WTC11 (cell line): ENCODE data around the gene SLC38A3. TPM values are rescaled to one million over a fixed set of nuclear protein-coding genes. Genes with fewer than 3 reads are reported as not detected.

Experiments
- ATAC-seq: fragments of 200-7000 bp; cut with Tn5 transposase; 2 replicates; pipeline ENCODE4 v1.10.0; 2021; ENCODE audit warnings: mild to moderate bottlenecking, moderate library complexity
- CTCF ChIA-PET: fragments of 300-600 bp; sonication (Branson Sonifier 250); formaldehyde crosslinking; loops from one replicate; lab custom pipeline; 2021; ENCODE audit warnings: antibody characterized with exemption; lab: Charles Lee
- POLR2A ChIA-PET: fragments of 350-600 bp; sonication (Branson Sonifier 250); formaldehyde crosslinking; loops from one replicate; lab custom pipeline; 2021; ENCODE audit warnings: antibody characterized with exemption; lab: Charles Lee
- DNase-seq: peaks from one replicate; pipeline ENCODE4 v3.0.0; 2021; ENCODE audit warnings: low spot score
- H3K27ac Mint-ChIP-seq: 2 replicates; pipeline ENCODE4 v1.8.0; 2021; ENCODE audit warnings: mixed read lengths
- H3K27me3 Mint-ChIP-seq: 2 replicates; pipeline ENCODE4 v1.8.0; 2021; ENCODE audit warnings: low read depth, mild to moderate bottlenecking, moderate library complexity, mixed read lengths
- H3K36me3 Mint-ChIP-seq: 2 replicates; pipeline ENCODE4 v1.8.0; 2021; ENCODE audit warnings: mixed read lengths
- H3K4me1 Mint-ChIP-seq: 2 replicates; pipeline ENCODE4 v1.8.0; 2022; ENCODE audit warnings: mixed read lengths
- H3K4me3 Mint-ChIP-seq: 2 replicates; pipeline ENCODE4 v1.8.0; 2021; ENCODE audit warnings: mild to moderate bottlenecking, moderate library complexity, mixed read lengths
- H3K9me3 Mint-ChIP-seq: 2 replicates; pipeline ENCODE4 v1.8.0; 2021; ENCODE audit warnings: mixed read lengths
- CBFB ChIP-seq: sonication (generic); formaldehyde crosslinking; IDR thresholded peaks from 2 replicates; pipeline ENCODE4 v1.8.1; 2022; ENCODE audit warnings: mild to moderate bottlenecking, low read depth, missing genetic modification reagents
- CDX4 ChIP-seq: fragments of 250-450 bp; sonication (Bioruptor Pico); IDR thresholded peaks from 2 replicates; pipeline ENCODE4 v1.9.0; 2021; ENCODE audit warnings: moderate library complexity, mild to moderate bottlenecking, inconsistent platforms, borderline replicate concordance
- ESRRA ChIP-seq: sonication (generic); formaldehyde crosslinking; IDR thresholded peaks from 2 replicates; pipeline ENCODE4 v1.8.1; 2022; ENCODE audit warnings: mild to moderate bottlenecking, missing genetic modification reagents, borderline replicate concordance
- FOXP1 ChIP-seq: sonication (generic); formaldehyde crosslinking; IDR thresholded peaks from 2 replicates; pipeline ENCODE4 v1.8.0; 2022; ENCODE audit warnings: missing genetic modification reagents, mild to moderate bottlenecking, moderate library complexity, borderline replicate concordance
- FOXP4 ChIP-seq: sonication (generic); formaldehyde crosslinking; IDR thresholded peaks from 2 replicates; pipeline ENCODE4 v1.8.0; 2022; ENCODE audit warnings: mild to moderate bottlenecking, missing genetic modification reagents
- GABPB1 ChIP-seq: sonication (generic); formaldehyde crosslinking; IDR thresholded peaks from 2 replicates; pipeline ENCODE4 v1.8.1; 2023; ENCODE audit warnings: mild to moderate bottlenecking, missing genetic modification reagents
- HMGA2 ChIP-seq: fragments of 250-450 bp; sonication (Bioruptor Pico); IDR thresholded peaks from 2 replicates; pipeline ENCODE4 v1.4.0; 2021; ENCODE audit warnings: mild to moderate bottlenecking, moderate library complexity
- JAZF1 ChIP-seq: fragments of 250-450 bp; sonication (Bioruptor Pico); IDR thresholded peaks from 2 replicates; pipeline ENCODE4 v1.9.0; 2021; ENCODE audit warnings: moderate library complexity, mild to moderate bottlenecking, inconsistent platforms
- KAT7 ChIP-seq: sonication (generic); formaldehyde crosslinking; IDR thresholded peaks from 2 replicates; pipeline ENCODE4 v1.8.1; 2023; ENCODE audit warnings: missing genetic modification reagents, mild to moderate bottlenecking, borderline replicate concordance
- MYBL2 ChIP-seq: sonication (generic); formaldehyde crosslinking; IDR thresholded peaks from 2 replicates; pipeline ENCODE4 v1.8.1; 2023; ENCODE audit warnings: mild to moderate bottlenecking, moderate library complexity, missing genetic modification reagents
- NFATC4 ChIP-seq: fragments of 250-450 bp; sonication (Bioruptor Pico); IDR thresholded peaks from 2 replicates; pipeline ENCODE4 v1.9.0; 2021; ENCODE audit warnings: mild to moderate bottlenecking
- NFYB ChIP-seq: sonication (generic); formaldehyde crosslinking; conservative IDR thresholded peaks from 2 replicates; pipeline ENCODE4 v1.8.0; 2022; ENCODE audit warnings: low read depth, missing genetic modification reagents
- NR1H2 ChIP-seq: sonication (generic); formaldehyde crosslinking; IDR thresholded peaks from 2 replicates; pipeline ENCODE4 v1.9.0; 2021; ENCODE audit warnings: mild to moderate bottlenecking, moderate library complexity, missing genetic modification reagents
- NR3C1 ChIP-seq: sonication (generic); formaldehyde crosslinking; conservative IDR thresholded peaks from 2 replicates; pipeline ENCODE4 v1.8.1; 2023; ENCODE audit warnings: low read depth, mild to moderate bottlenecking, missing genetic modification reagents
- TCF7 ChIP-seq: sonication (generic); formaldehyde crosslinking; IDR thresholded peaks from 2 replicates; pipeline ENCODE4 v1.8.0; 2022; ENCODE audit warnings: mild to moderate bottlenecking, low read depth, missing genetic modification reagents, moderate library complexity
- USF2 ChIP-seq: sonication (generic); formaldehyde crosslinking; IDR thresholded peaks from 2 replicates; pipeline ENCODE4 v1.8.1; 2023; ENCODE audit warnings: mild to moderate bottlenecking, missing genetic modification reagents, moderate library complexity
- ZNF317 ChIP-seq: sonication (generic); formaldehyde crosslinking; IDR thresholded peaks from 2 replicates; pipeline ENCODE4 v1.8.1; 2023; ENCODE audit warnings: low read depth, mild to moderate bottlenecking, moderate library complexity, missing genetic modification reagents, borderline replicate concordance
- ZNF416 ChIP-seq: fragments of 250-450 bp; sonication (Bioruptor Pico); IDR thresholded peaks from 2 replicates; pipeline ENCODE4 v1.9.0; 2021; ENCODE audit warnings: mild to moderate bottlenecking, inconsistent platforms
- total RNA-seq: library from RNA; stranded (reverse); gene quantifications from 3 replicates; pipeline ENCODE4 v1.2.3, GENCODE V29; 2021
- TF ChIP-seq, protein P1 (sequence below): fragments of 250-450 bp; sonication (Bioruptor Pico); IDR thresholded peaks from 2 replicates; pipeline ENCODE4 v2.1.2; 2022; ENCODE audit warnings: mild to moderate bottlenecking, moderate library complexity
- TF ChIP-seq, protein P2 (sequence below): fragments of 250-450 bp; sonication (Bioruptor Pico); IDR thresholded peaks from 2 replicates; pipeline ENCODE4 v1.9.0; 2021; ENCODE audit warnings: mild to moderate bottlenecking
- TF ChIP-seq, protein P3 (sequence below): fragments of 250-450 bp; sonication (Bioruptor Pico); IDR thresholded peaks from 2 replicates; pipeline ENCODE4 v1.8.0; 2021; ENCODE audit warnings: mild to moderate bottlenecking
- TF ChIP-seq, protein P4 (sequence below): sonication (generic); formaldehyde crosslinking; IDR thresholded peaks from 2 replicates; pipeline ENCODE4 v1.8.1; 2022; ENCODE audit warnings: mild to moderate bottlenecking, moderate library complexity, missing genetic modification reagents

Gene SLC38A3
- total RNA-seq, 1 experiment from 2014 or later: 0.90 TPM

DNA sequence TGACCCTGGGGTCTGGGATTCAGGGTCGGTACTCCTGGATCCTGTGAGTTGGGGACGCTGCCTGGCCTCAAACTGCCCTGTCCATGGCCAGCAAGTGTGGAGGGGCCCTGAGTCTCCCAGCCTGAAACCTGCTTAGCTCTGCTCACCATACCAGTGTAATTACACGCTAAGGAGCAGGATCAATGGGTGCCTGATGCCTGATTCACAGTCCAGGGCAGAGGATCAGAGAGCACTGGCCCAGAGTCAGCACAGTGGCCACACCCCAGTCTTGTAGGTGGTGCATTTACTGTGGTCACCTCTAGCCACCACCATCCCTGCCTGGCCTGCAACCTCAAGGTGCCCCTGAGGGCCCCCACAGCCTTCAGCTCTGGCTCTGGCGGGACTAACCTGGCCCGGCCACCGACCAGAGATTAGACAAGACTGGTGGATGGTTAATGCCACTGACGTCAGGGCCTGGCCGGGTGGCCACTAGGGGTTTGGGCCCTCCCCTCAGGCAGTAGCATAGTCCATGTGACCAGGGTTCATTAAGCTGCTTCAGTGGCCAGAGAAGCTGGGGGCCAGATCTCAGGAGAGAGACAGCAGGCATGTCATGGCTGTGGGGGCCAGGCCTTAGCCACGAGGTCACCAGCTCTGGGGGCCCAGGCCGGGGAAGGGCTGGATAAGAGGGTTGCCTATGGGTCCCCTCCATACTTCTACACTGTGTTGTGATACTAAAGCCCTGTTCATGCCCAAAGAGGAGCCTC lies 3.3 kb upstream of the SLC38A3 start:
- H3K27me3 Mint-ChIP-seq: peaks cover 27% of the 10 kb centered on the region
- TF ChIP-seq USF2 (CRISPR knock-in tag): no peak
- TF ChIP-seq FOXP1 (CRISPR knock-in tag): no peak
- TF ChIP-seq, protein P1, sequence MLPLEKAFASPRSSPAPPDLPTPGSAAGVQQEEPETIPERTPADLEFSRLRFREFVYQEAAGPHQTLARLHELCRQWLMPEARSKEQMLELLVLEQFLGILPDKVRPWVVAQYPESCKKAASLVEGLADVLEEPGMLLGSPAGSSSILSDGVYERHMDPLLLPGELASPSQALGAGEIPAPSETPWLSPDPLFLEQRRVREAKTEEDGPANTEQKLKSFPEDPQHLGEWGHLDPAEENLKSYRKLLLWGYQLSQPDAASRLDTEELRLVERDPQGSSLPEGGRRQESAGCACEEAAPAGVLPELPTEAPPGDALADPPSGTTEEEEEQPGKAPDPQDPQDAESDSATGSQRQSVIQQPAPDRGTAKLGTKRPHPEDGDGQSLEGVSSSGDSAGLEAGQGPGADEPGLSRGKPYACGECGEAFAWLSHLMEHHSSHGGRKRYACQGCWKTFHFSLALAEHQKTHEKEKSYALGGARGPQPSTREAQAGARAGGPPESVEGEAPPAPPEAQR (CRISPR knock-in tag): no peak
- TF ChIP-seq GABPB1 (CRISPR knock-in tag): peak; percentile 25; the same call in 1 of the 2 replicates
- TF ChIP-seq, protein P2, sequence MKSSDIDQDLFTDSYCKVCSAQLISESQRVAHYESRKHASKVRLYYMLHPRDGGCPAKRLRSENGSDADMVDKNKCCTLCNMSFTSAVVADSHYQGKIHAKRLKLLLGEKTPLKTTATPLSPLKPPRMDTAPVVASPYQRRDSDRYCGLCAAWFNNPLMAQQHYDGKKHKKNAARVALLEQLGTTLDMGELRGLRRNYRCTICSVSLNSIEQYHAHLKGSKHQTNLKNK (CRISPR knock-in tag): no peak
- no peak for TF ChIP-seq CDX4
- no peak for TF ChIP-seq KAT7 (CRISPR knock-in tag)
- no peak for TF ChIP-seq NFATC4 (CRISPR knock-in tag)
- no peak overlapping the region for H3K4me3 Mint-ChIP-seq
- H3K27ac Mint-ChIP-seq: no peak overlapping the region
- no peaks in the 10 kb centered on the region for H3K9me3 Mint-ChIP-seq
- ChIA-PET CTCF (interaction anchor here (0.9 to 6.1 kb wide), 9 partner anchors 8 to 101 kb away, joined by 3 to 133 read pairs (median 10); partner anchors contain the start of genes GNAT1 and HYAL1), POLR2A (interaction anchor here (1.6 kb wide), 1 partner anchor 20 kb away, joined by 4 read pairs; no protein-coding TSS in a partner anchor)
- H3K36me3 Mint-ChIP-seq: no peaks in the 10 kb centered on the region
- no peaks in the 10 kb centered on the region; the same call in 1 of the 2 replicates for H3K4me1 Mint-ChIP-seq
- DNase-seq (no peak), ATAC-seq (no peak)

DNA sequence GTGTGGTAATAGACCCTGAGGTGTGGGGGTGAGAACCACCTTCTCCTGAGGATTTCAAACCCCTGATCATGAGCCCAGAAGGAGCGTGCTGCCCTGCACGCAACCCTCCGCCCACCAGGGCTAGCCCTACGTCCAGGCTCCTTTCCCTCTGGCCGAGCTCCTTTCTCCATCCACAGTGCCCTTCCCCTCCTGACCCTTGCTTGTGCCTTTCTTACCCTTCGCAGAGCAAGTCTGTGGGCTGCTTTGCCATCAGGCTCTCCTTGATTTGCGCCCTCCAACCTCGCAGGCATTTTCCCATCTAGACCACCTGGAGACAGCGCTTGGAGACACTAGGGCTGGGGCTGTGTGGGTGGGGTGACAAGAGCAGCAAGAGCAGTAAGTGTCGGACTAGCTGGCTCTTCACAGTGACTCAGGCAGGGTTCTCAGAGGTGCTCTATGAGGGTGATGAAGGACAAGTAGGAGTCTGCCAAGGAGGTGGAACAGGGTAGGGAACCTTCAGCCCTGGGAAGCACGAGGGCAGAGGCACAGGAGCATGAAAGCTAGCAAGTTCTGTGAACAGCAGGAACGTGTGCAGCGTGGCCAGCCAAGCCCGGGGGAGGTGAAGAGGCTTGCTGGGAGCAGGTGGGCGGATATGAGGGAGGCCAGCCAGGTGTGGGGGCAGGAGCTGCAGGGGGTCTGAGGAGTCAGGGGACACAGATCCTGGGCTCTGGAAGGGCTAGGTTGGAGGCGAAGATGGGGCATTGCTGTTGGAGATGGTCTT lies 2.5 kb upstream of the SLC38A3 start:
- Mint-ChIP-seq H3K9me3 (no peaks in the 10 kb centered on the region), H3K36me3 (no peaks in the 10 kb centered on the region), H3K27ac (no peak overlapping the region), H3K27me3 (peaks cover 35% of the 10 kb centered on the region), H3K4me1 (no peaks in the 10 kb centered on the region; the same call in 1 of the 2 replicates), H3K4me3 (no peak overlapping the region)
- DNase-seq (no peak), ATAC-seq (no peak)
- CTCF ChIA-PET: interaction anchor here (0.9 to 6.1 kb wide), 10 partner anchors 8 to 101 kb away, joined by 3 to 133 read pairs (median 8); partner anchors contain the start of genes GNAT1 and HYAL1
- POLR2A ChIA-PET: interaction anchor here (1.6 kb wide), 1 partner anchor 19 kb away, joined by 4 read pairs; no protein-coding TSS in a partner anchor
- TF ChIP-seq ZNF317 (CRISPR knock-in tag): no peak
- TF ChIP-seq, protein P3, sequence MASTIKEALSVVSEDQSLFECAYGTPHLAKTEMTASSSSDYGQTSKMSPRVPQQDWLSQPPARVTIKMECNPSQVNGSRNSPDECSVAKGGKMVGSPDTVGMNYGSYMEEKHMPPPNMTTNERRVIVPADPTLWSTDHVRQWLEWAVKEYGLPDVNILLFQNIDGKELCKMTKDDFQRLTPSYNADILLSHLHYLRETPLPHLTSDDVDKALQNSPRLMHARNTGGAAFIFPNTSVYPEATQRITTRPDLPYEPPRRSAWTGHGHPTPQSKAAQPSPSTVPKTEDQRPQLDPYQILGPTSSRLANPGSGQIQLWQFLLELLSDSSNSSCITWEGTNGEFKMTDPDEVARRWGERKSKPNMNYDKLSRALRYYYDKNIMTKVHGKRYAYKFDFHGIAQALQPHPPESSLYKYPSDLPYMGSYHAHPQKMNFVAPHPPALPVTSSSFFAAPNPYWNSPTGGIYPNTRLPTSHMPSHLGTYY (CRISPR knock-in tag): no peak
- TF ChIP-seq USF2 (CRISPR knock-in tag): no peak
- TF ChIP-seq MYBL2 (CRISPR knock-in tag): no peak
- no peak for TF ChIP-seq NFYB (CRISPR knock-in tag)
- TF ChIP-seq, protein P4, sequence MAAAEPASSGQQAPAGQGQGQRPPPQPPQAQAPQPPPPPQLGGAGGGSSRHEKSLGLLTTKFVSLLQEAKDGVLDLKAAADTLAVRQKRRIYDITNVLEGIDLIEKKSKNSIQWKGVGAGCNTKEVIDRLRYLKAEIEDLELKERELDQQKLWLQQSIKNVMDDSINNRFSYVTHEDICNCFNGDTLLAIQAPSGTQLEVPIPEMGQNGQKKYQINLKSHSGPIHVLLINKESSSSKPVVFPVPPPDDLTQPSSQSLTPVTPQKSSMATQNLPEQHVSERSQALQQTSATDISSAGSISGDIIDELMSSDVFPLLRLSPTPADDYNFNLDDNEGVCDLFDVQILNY (CRISPR knock-in tag): no peak
- no peak for TF ChIP-seq ZNF416
- TF ChIP-seq ESRRA (CRISPR knock-in tag): no peak
- no peak for TF ChIP-seq NR3C1
- no peak for TF ChIP-seq FOXP4 (CRISPR knock-in tag)
- TF ChIP-seq NR1H2 (CRISPR knock-in tag): no peak
- no peak for TF ChIP-seq JAZF1
- TF ChIP-seq TCF7 (CRISPR knock-in tag): no peak
- TF ChIP-seq, protein P2 (CRISPR knock-in tag): no peak
- no peak for TF ChIP-seq HMGA2 (CRISPR knock-in tag)
- no peak for TF ChIP-seq CBFB (CRISPR knock-in tag)
- TF ChIP-seq FOXP1 (CRISPR knock-in tag): no peak
